Smooth muscle cell (in vitro differentiated cells): Measurements from ENCODE around the gene ADA. TPM values are rescaled to one million over a fixed set of nuclear protein-coding genes. Genes with fewer than 3 reads are reported as not detected.

Experiments
- DNase-seq: peaks from one replicate; lab custom pipeline; 2025; ENCODE audit not compliant: unreplicated experiment; lab: John Stamatoyannopoulos, UW
- H2AFZ ChIP-seq: fragments of 200-600 bp; sonication (generic); 2 replicates; pipeline ENCODE4 v1.6.0; 2016; ENCODE audit warnings: antibody characterized with exemption, low read depth, mild to moderate bottlenecking
- H3F3A ChIP-seq: fragments of 200-600 bp; sonication (generic); 2 replicates; pipeline ENCODE4 v1.6.0; 2017; ENCODE audit warnings: antibody characterized with exemption, low read depth
- H3K27ac ChIP-seq: fragments of 200-600 bp; sonication (generic); 2 replicates; pipeline ENCODE4 v1.5.1; 2016; ENCODE audit warnings: low read depth, mild to moderate bottlenecking
- H3K27me3 ChIP-seq: fragments of 200-600 bp; sonication (generic); 2 replicates; pipeline ENCODE4 v1.6.1; 2016; ENCODE audit warnings: low read depth, mild to moderate bottlenecking
- H3K36me3 ChIP-seq: fragments of 200-600 bp; sonication (generic); 2 replicates; pipeline ENCODE4 v1.5.1; 2016; ENCODE audit warnings: low read depth
- H3K4me1 ChIP-seq: fragments of 200-600 bp; sonication (generic); 2 replicates; pipeline ENCODE4 v1.5.1; 2016; ENCODE audit warnings: low read depth
- H3K4me2 ChIP-seq: fragments of 200-600 bp; sonication (generic); 2 replicates; pipeline ENCODE4 v1.6.0; 2016; ENCODE audit warnings: mild to moderate bottlenecking
- H3K4me3 ChIP-seq: fragments of 200-600 bp; sonication (generic); 2 replicates; pipeline ENCODE4 v1.5.1; 2016; ENCODE audit warnings: mild to moderate bottlenecking
- H3K79me2 ChIP-seq: fragments of 200-600 bp; sonication (generic); 2 replicates; pipeline ENCODE4 v1.6.0; 2016; ENCODE audit warnings: low read depth, mild to moderate bottlenecking
- H3K9ac ChIP-seq: fragments of 200-600 bp; sonication (generic); 2 replicates; pipeline ENCODE4 v1.6.0; 2016; ENCODE audit warnings: low read depth
- H3K9me3 ChIP-seq: fragments of 200-600 bp; sonication (generic); replicated peaks from 2 replicates; pipeline ENCODE4 v1.5.1; 2016; ENCODE audit warnings: low read depth
- H4K20me1 ChIP-seq: fragments of 200-600 bp; sonication (generic); 2 replicates; pipeline ENCODE4 v1.6.0; 2016; ENCODE audit warnings: low read depth
- CTCF ChIP-seq: fragments of 200-600 bp; sonication (generic); IDR thresholded peaks from 2 replicates; pipeline ENCODE4 v1.5.1; 2017; ENCODE audit warnings: borderline replicate concordance, mild to moderate bottlenecking, antibody characterized with exemption; ENCODE audit not compliant: insufficient read depth, poor library complexity, severe bottlenecking
- WGBS: methylation state at CpG from one replicate; pipeline ENCODE4 v1.1.7; 2016; ENCODE audit warnings: low lambda C conversion rate; 5-methylcytosine and 5-hydroxymethylcytosine counted together
- polyA plus RNA-seq: library from polyadenylated mRNA; unstranded; fragments of >200 nt; fragmentation: Nextera tagmentation; extraction: Ambion mirVana; gene quantifications from 2 replicates; pipeline ENCODE4 v1.2.1, GENCODE V29; 2016
- total RNA-seq: library from RNA; depleted of rRNA; stranded (reverse); fragments of >200 nt; gene quantifications from 2 replicates; pipeline ENCODE4 v1.2.3, GENCODE V29; 2014

ADA gene
- total and polyA plus RNA-seq, 2 experiments from 2014 or later = 28.4 to 35.2 TPM

GRCh38 chr20:44601236-44601671 is 50.2 kb downstream of the ADA start:
- WGBS = 93% methylated on average over 7 of the region's 7 CpGs
- H3K36me3 ChIP-seq = no peaks in the 10 kb centered on the region
- H3K27me3 ChIP-seq = no peaks in the 10 kb centered on the region
- no peak overlapping the region for H3K4me2 ChIP-seq
- H4K20me1 ChIP-seq = peaks cover 3% of the 10 kb centered on the region
- H3K9ac ChIP-seq = no peak overlapping the region
- peaks cover 12% of the 10 kb centered on the region for H3F3A ChIP-seq
- no peak for TF ChIP-seq CTCF
- H3K79me2 ChIP-seq = peaks cover 51% of the 10 kb centered on the region
- no peak overlapping the region for H3K27ac ChIP-seq
- H3K4me1 ChIP-seq = peaks cover 7% of the 10 kb centered on the region
- H2AFZ ChIP-seq = no peak overlapping the region
- H3K9me3 ChIP-seq = no peaks in the 10 kb centered on the region
- no peak overlapping the region for H3K4me3 ChIP-seq
- DNase-seq = no peak

GRCh38 chr20:44600758-44601201 is 50.7 kb downstream of the ADA start:
- H3K36me3 ChIP-seq = no peaks in the 10 kb centered on the region
- H3K9ac ChIP-seq = no peak overlapping the region
- no peaks in the 10 kb centered on the region for H3K27me3 ChIP-seq
- WGBS = 87% methylated on average over 11 of the region's 11 CpGs
- no peak for DNase-seq
- peaks cover 12% of the 10 kb centered on the region for H3F3A ChIP-seq
- peaks cover 3% of the 10 kb centered on the region for H4K20me1 ChIP-seq
- H3K9me3 ChIP-seq = no peaks in the 10 kb centered on the region
- no peak overlapping the region for H3K4me2 ChIP-seq
- no peak overlapping the region for H3K27ac ChIP-seq
- no peak overlapping the region for H2AFZ ChIP-seq
- H3K4me1 ChIP-seq = peaks cover 7% of the 10 kb centered on the region
- no peak overlapping the region for H3K4me3 ChIP-seq
- H3K79me2 ChIP-seq = peaks cover 50% of the 10 kb centered on the region
- TF ChIP-seq CTCF = no peak

GRCh38 chr20:44600301-44600700 is 51.2 kb downstream of the ADA start:
- Histone ChIP-seq H3K4me3 (no peak overlapping the region), H3K27ac (no peak overlapping the region), H4K20me1 (peaks cover 3% of the 10 kb centered on the region), H3K36me3 (no peaks in the 10 kb centered on the region), H3K79me2 (peaks cover 49% of the 10 kb centered on the region), H3K4me2 (no peak overlapping the region), H3K9ac (no peak overlapping the region), H3K9me3 (no peaks in the 10 kb centered on the region), H2AFZ (no peak overlapping the region), H3K4me1 (peaks cover 7% of the 10 kb centered on the region), H3K27me3 (no peaks in the 10 kb centered on the region), H3F3A (peaks cover 12% of the 10 kb centered on the region)
- DNase-seq = no peak
- WGBS = 90% methylated on average over 4 of the region's 4 CpGs
- TF ChIP-seq CTCF = no peak

- Histone ChIP-seq H3K27me3 (no peaks in the 10 kb centered on the region), H2AFZ (no peak overlapping the region), H3K36me3 (no peaks in the 10 kb centered on the region), H3K79me2 (peaks cover 51% of the 10 kb centered on the region), H3K4me2 (no peak overlapping the region), H3K27ac (no peak overlapping the region), H3K4me3 (no peak overlapping the region), H3K9me3 (no peaks in the 10 kb centered on the region), H3F3A (peaks cover 12% of the 10 kb centered on the region), H3K9ac (no peak overlapping the region), H4K20me1 (peaks cover 3% of the 10 kb centered on the region), H3K4me1 (peaks cover 7% of the 10 kb centered on the region)
- no peak for TF ChIP-seq CTCF
- WGBS = 100% methylated on average over 1 of the region's 1 CpG
- no peak for DNase-seq
These were observed 51.8 kb downstream of the ADA start for GRCh38 chr20:44599715-44600114.
